ENCODE data around the gene RAB22A. TPM values are rescaled to one million over a fixed set of nuclear protein-coding genes. Genes with fewer than 3 reads are reported as not detected.

RAB22A gene
- total RNA-seq, 3 donors from 2014 or later (not counting 1 experiment from before 2014, with no cell fraction given), result 19.6 to 29.8 (median 28.6) TPM

- H3K36me3 Mint-ChIP-seq, result no peaks in the 10 kb centered on the region
- 23% methylated on average over 32 of the region's 41 CpGs for WGBS (ENCODE audit: insufficient coverage)
- DNase-seq, result peak; percentile 71 to 73
- H3K9me3 Mint-ChIP-seq, result no peaks in the 10 kb centered on the region
- Histone ChIP-seq H3K9me3 (ENCODE audit: control insufficient read depth, insufficient read depth, low read length) (no peaks in the 10 kb centered on the region), H3K27me3 (ENCODE audit: control insufficient read depth, insufficient read depth, low read length) (no peaks in the 10 kb centered on the region), H3K4me1 (ENCODE audit: control insufficient read depth, insufficient read depth, low read length) (peaks cover 47% of the 10 kb centered on the region), H3K36me3 (ENCODE audit: control insufficient read depth, insufficient read depth, low read length) (peaks cover 8% of the 10 kb centered on the region), H3K27ac (ENCODE audit: low read length) (peak overlapping the region; percentile 87), H3K4me3 (ENCODE audit: low read length) (peak overlapping the region; percentile 77)
- TF ChIP-seq CTCF (IDR thresholded peaks at IDR 0.05), result no peak
- ATAC-seq, result peak in 1 of 3 donors; percentile 48
- peak overlapping the region; percentile 83 for H3K4me3 Mint-ChIP-seq
- peaks cover 37 to 39% of the 10 kb centered on the region in 2 donors for H3K4me1 Mint-ChIP-seq
- H3K27ac Mint-ChIP-seq, result peak overlapping the region; percentile 93 to 94
- intact Hi-C loops (cut with micrococcal nuclease), result loop anchor here (5.0 kb wide), 2 partner anchors 78 to 673 kb away; partner anchors contain the start of genes NELFCD and VAPB
- H3K27me3 Mint-ChIP-seq (ENCODE audit: low read depth in 2 of 2), result no peaks in the 10 kb centered on the region
Observed at GRCh38 chr20:58308680-58309527, 611 bp upstream of the RAB22A start.

- Histone ChIP-seq H3K27ac (ENCODE audit: low read length) (peak overlapping the region; percentile 79), H3K4me3 (ENCODE audit: low read length) (peak overlapping the region; percentile 72), H3K27me3 (ENCODE audit: control insufficient read depth, insufficient read depth, low read length) (no peaks in the 10 kb centered on the region), H3K4me1 (ENCODE audit: control insufficient read depth, insufficient read depth, low read length) (peaks cover 59% of the 10 kb centered on the region), H3K9me3 (ENCODE audit: control insufficient read depth, insufficient read depth, low read length) (no peaks in the 10 kb centered on the region), H3K36me3 (ENCODE audit: control insufficient read depth, insufficient read depth, low read length) (peaks cover 18% of the 10 kb centered on the region)
- H3K4me3 Mint-ChIP-seq, result peak overlapping the region; percentile 80
- intact Hi-C loops (cut with micrococcal nuclease), result no loop called here
- WGBS (ENCODE audit: insufficient coverage), result no CpG with 5 or more reads among the region's 1 CpG
- ATAC-seq (no peak), DNase-seq (peak in 1 of 2 donors; percentile 48)
- peaks cover 51 to 54% of the 10 kb centered on the region in 2 donors for H3K4me1 Mint-ChIP-seq
- H3K27ac Mint-ChIP-seq, result peak overlapping the region; percentile 79 to 93
- H3K36me3 Mint-ChIP-seq, result no peaks in the 10 kb centered on the region
- no peak for TF ChIP-seq CTCF (IDR thresholded peaks at IDR 0.05)
- no peaks in the 10 kb centered on the region for H3K27me3 Mint-ChIP-seq (ENCODE audit: low read depth in 2 of 2)
- H3K9me3 Mint-ChIP-seq, result no peaks in the 10 kb centered on the region
Observed at GRCh38 chr20:58310291-58310782, 822 bp downstream of the RAB22A start.

GRCh38 chr20:58312836-58313235 is 3.3 kb downstream of the RAB22A start:
- peak in 1 of 3 donors; percentile 35 for ATAC-seq
- Mint-ChIP-seq H3K4me3 (peak overlapping the region; percentile 75), H3K4me1 (peaks cover 53 to 58% of the 10 kb centered on the region in 2 donors)

More at GRCh38 chr20:58312836-58313235, 3.3 kb downstream of the RAB22A start:
- Histone ChIP-seq H3K36me3 (ENCODE audit: control insufficient read depth, insufficient read depth, low read length) (peaks cover 29% of the 10 kb centered on the region), H3K4me1 (ENCODE audit: control insufficient read depth, insufficient read depth, low read length) (peaks cover 49% of the 10 kb centered on the region), H3K9me3 (ENCODE audit: control insufficient read depth, insufficient read depth, low read length) (no peaks in the 10 kb centered on the region), H3K4me3 (ENCODE audit: low read length) (no peak overlapping the region), H3K27me3 (ENCODE audit: control insufficient read depth, insufficient read depth, low read length) (no peaks in the 10 kb centered on the region), H3K27ac (ENCODE audit: low read length) (peak overlapping the region; percentile 34)
- Mint-ChIP-seq H3K9me3 (no peaks in the 10 kb centered on the region), H3K27me3 (ENCODE audit: low read depth in 2 of 2) (no peaks in the 10 kb centered on the region), H3K36me3 (no peaks in the 10 kb centered on the region), H3K27ac (peak overlapping the region; percentile 78 to 83)
- intact Hi-C loops (cut with micrococcal nuclease), result no loop called here
- no peak for TF ChIP-seq CTCF (IDR thresholded peaks at IDR 0.05)
- DNase-seq, result peak in 1 of 2 donors; percentile 26
- WGBS (ENCODE audit: insufficient coverage), result 79% methylated on average over 2 of the region's 2 CpGs

Data from natural killer cell (primary cell).